COLO668 (cell line): Measurements from ENCODE around the gene ADGRB3.

Experiments
- DNase-seq: peaks from one replicate; lab custom pipeline; 2025; ENCODE audit not compliant: unreplicated experiment; lab: John Stamatoyannopoulos, UW

ADGRB3 gene

DNA sequence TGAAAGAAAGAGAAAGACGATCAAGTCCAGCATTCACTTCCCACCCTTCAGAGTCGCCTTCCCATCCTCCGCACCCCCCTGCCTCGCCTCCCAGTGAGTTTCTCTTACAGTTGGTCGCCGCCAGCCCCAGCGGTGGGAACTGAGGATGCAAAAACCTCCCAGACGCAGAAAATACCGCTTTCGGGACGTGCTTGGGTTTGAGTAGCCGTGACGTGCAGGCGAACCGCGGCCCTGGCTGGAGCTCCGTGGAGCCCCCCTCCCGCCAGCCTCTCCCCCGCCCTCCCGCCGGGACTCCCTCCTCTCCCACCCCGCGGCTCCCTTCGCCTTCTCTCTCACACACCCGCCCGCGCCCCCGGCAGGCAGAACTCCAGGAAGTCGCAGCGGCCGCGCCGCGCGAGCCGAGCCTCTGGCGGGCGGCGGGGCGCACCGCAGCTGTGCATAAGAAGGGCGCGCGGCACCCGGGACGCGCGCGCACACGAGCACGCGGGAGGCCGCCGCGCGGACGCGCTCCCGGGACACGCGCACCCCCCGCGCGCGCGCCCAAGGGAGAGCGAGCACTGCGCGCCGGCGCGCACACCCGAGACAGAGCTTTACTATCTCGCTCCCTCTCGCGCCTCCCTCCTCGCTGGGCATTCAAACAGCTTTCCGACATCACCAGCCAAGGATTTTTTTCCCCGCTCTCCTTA is at the start of gene ADGRB3:
Gene ADGRB3 (plus strand): TSS at position 557 of the 686 bp plus-strand sequence. CDS start 3,394 bp downstream, outside the sequence.
- peak; percentile 95 for DNase-seq

DNA sequence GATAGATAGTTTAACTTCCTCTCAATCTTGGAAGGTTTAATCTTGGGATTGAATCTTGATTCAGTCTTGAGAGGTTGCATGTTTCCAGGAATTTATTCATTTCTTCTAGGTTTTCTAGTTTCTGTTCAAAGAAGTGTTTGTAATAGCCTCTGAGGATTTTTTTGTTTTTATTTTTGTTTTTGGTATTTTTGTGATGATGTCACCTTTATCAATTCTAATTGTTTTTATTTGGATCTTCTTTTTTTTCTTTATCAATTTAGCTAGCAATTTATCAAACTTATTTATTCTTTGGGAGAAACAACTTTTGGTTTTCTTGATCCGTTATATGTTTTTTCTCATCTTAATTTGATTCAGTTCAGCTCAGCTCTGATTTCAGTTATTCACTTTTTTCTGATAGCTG is 41.5 kb upstream of the ADGRB3 start:
- no peak for DNase-seq

DNA sequence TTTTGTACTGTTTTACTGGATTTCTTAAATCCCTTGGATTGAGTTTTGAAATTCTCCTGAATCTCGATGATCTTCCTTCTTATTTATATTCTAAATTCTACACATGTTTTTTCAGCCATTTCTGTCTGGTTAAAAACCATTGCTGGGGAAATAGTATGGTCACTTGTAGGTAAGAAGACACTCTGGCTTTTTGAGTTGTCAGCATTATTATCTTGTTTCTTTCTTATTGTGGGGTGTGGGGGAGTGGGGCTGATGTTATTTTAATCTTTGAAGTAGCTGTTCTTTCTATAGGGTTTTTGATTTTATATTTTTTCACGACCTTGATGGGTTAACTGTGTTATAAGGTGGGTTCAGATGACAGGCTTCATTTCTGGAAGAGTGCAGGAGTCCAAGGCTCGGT is 37.4 kb upstream of the ADGRB3 start:
- DNase-seq: no peak

DNA sequence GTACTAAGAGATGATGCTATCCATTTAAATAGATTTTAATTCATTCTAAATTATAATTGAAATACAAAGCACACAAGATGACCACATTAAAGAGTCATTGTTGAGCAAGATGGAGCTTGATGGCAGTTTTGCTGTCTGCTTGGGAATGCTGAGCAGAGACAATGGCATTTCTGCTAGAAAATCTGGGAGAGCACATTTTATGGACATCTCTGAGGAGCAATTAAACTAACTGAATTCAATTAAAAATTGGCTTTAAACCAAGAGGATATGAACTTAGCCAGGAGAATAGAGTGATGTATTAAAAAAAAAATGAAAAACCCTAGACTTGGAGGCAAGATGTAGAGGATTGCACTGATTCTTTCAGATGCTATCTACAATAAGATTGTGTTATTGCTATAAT is 19.1 kb upstream of the ADGRB3 start:
- no peak for DNase-seq

DNA sequence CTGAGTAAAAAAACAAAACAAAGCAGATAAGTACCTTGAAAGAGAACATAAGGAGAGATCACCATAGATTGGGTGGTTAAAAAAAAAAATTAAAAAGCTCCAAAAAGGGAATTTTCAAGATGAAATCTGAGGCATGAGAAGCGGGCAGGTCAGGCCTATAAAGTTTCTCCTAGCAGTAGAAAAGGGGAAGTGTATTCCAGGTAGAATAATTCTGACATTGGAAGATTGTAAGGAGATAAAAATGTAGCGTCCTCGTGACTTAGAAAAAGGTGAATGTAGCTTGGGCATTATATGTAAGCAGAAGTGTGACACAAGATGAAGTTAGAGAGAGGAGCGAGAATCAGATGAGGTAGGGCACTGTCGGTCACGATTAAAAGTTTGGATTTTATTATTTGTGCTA is 9.1 kb upstream of the ADGRB3 start:
- DNase-seq: no peak

DNA sequence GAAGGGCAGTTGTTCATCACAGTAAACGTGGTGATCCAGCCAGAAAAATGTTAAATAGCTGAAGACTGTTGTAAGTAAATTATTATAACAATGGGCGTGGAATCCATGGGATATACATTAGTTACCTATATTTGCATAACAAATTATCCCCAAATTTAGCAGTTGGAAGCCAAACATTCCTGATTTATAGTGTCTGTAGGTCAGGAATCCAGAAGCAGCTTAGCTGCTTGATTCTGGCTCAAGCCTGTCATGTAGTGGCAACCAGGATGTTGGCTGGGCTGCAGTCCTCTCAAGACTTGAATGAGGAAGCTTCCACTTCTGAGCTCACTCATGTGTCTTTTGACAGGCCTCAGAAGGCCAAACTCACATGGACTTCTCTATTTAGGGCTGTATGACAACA is 6.9 kb upstream of the ADGRB3 start:
- DNase-seq: no peak

DNA sequence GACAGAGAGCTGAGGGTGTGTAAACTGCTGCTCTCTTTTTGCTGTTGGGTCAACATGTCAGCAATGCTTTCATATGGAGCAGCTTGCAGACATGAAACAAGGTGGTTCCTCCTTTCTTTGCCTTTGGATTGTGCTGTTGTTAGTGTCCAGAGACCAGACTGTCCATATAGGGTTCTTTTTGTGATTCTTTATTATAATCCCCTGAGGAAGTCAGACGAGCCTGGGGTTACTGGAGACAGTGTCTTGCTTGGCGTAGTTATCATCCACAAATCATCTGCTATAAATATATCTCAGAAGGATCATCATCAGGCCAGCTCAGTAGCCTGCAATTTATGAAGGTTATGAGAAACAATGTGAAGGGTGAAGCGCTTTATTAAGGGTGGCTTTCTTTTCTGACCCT is 2.3 kb upstream of the ADGRB3 start:
- DNase-seq: no peak

DNA sequence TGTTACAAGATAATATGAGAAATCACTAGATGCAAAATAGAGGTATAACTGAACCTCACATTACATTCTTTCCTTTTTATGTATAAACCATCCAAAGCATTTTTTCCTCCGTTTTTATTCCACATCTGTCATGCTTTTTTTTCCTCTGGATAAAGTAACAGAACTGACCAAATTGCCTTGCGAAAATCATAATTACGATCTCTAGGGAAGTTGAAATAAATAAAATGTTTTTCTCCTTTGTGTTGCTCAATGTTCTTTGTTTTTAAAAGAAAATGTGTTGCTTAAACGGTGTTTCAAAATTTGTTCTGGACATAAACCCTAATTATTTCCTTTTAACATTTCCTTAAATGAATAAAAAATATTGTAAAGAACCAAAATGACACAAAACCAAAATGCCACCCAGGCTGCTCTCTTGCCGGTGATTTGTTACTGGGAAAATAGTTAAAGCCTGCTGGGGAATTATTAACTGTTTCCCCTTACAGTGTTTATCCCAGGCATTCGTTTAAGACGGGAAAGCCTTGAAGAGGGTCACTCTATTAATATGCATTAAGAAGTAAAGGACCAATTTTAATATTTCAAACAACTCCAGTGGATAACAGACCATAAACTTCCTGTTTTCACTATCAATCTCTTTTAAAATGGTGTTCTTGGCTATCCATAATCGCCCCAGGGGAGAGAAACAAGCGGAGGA is 1.7 kb upstream of the ADGRB3 start:
- no peak for DNase-seq

DNA sequence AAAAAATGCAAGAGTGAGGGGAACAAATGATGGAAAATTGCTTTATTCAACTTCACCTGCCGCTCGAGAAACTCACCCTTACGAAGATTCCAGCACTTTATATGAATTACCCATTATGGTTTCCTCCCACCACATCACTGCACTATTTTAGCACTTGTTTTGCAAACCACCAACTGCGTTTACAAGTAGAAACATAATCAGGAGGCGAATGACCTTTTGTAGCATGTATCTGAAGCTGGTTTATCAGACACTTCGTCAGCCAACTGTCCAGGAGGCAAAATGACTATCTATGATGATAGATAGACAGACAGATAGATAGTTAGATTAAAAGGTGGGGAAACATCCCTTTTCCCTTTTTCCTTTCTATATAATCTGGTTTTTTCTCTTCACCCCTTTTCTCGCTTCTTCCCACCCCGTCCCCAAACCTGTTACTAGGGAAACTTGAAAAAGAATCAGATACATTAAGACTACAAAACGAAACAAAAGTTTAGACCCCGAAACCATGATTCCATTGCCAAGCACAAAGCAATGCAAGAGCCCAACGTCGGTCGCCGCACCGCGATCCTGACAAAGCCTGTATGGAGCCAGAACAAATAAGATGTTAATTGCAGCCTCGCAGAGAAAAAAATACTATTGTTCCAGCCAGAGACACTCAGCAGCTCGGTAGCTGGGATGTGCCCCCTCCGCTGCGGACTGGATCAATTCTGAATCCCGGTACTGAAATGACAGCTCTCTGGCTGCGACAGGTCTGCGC is 933 bp upstream of the ADGRB3 start:
- peak; percentile 50 for DNase-seq

DNA sequence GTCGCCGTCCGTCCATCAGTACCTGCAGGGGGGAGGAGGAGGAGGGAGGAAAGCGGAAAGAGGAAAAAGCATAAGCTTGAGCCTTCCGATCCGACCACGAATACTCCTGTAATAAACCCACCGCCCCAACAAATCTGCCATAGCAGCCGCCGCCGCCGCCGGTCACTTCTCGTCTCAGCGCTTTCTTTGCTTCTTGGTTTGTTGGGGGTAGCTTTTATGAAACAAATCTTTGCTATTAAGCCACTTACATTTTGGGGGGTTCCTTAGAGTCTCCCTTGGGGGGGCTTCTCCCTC is 277 bp downstream of the ADGRB3 start:
- DNase-seq: no peak

DNA sequence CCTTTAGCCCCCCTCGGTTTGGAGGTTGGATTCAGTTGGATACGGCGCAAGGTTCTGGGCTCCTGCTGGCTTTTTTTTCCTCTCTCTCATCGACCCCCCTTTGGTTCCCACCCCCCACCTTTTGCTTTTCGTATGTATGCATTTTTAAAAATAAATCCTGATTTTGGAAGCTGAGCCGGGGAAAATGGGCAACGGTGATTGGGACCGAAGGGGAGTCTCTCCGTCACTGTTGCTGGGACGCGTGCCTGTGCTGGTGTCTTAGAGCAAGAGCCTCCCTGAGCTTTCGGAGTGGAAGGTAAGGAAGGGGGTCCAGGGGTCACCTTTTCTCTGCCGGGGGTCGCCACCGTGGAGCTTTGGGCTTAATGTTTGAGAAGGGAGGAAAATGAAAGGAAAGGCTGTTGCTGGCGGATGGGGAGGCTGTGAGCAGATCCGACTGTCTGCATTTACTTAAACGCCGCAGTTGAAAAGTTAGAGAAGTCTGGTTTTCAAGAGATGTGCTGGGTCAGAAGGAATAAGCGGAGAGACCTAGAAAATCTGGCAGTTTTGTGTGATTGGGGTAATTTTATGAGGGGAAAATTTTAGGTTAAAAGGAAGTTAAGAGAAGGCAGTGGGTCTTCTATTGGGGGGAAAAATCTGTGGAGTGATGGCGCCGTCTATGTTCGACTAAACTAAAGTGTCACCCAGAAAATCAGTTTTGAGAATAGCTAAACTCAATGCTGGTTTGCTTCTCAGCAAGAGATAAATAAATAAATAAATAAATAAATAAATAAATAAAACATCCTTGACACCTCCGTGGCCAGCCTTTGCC is 828 bp downstream of the ADGRB3 start:
- peak; percentile 13 for DNase-seq

DNA sequence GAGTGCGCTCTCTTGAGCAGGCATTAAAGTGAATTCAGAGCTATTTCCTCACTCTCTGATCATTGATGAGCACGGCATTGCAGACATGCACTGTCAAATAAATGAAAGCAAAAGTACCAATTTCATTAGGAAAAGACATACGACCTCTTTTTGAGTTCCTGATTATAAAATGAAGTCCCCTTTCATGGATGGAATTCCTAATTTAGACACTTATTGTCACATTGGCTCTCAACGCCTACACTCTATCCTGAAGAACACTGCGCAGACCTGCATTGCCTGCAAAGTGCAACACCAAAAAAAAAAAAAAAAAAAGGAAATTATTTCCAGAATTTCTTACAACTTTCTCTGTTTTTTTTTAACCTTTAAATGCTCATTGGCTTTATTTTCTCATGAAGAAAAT is 1.6 kb downstream of the ADGRB3 start:
- DNase-seq: no peak

DNA sequence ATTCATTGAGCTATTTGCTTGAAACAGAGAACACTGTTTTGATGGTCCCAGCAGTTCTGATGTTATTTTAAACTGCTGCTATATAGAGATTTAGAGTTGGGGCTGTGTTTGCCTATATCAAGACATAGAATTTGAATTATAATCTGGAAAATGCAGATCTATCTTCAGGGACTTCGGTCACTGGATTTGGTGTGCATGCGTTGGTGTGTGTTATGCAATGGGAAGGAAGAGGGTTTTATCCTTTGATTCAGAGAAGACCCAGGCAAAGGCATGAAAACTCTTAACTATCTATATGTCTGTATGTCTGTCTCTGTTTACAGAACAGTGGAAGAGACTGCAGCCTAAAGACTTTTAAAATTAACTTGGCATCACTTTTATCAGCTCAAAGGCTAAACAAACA is 2.0 kb downstream of the ADGRB3 start:
- DNase-seq: no peak

DNA sequence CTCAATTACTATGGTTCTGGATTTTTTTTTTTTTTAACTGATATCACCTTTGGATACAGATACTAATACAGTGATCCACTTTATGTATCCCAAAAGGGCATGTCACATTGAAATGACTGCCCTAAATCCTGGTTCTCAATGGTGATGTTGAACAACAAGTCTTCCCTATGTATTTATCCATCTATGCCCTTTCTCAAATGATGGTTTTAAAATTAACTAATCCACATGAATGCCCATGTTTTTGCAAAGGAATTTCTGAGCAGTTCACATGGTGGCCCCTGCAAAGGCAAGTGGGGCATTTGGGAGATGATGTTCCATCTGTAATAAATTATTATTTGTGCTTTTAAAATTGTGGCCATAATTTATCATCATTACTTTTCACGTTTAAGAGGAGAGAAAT is 2.7 kb downstream of the ADGRB3 start:
- no peak for DNase-seq

DNA sequence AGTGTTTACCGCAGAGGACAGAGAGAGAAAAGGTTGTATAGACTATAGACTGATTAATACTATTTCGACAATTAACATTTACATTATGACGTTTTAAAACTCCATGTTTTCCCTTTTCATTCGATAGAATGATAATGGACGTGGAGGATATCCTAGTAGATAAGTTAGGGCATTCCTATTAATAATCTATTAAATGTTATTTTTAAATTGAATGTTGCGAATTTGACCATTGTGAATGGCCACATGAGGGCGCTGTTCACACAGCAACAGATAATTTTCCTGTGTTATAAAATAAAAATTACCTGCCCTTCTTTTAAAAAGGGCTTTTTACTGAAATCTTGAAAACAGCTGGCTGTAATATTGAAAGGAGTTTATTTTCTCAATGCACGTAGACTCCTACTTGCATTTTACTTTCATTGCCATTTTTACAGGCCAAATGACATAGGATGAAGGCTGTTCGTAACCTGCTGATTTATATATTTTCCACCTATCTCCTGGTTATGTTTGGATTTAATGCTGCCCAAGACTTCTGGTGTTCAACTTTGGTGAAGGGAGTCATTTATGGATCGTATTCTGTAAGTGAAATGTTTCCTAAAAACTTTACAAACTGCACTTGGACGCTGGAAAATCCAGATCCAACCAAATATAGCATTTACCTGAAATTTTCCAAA is 3.3 kb downstream of the ADGRB3 start:
- DNase-seq: peak; percentile 33

DNA sequence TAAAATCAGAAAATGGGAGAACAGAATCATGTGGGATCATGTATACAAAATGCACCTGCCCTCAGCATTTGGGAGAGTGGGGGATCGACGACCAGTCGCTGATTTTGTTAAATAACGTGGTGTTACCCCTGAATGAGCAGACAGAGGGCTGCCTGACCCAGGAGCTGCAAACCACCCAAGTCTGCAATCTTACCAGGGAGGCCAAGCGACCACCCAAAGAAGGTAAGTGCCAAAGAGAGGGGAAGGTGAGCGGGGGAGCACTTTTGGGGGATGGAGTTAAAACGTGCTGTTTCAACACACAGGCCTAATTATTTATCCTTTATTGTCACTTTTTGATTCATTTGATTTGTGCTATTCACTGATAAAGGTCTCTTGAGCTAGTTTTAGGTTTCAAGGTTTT is 4.1 kb downstream of the ADGRB3 start:
- DNase-seq: no peak

DNA sequence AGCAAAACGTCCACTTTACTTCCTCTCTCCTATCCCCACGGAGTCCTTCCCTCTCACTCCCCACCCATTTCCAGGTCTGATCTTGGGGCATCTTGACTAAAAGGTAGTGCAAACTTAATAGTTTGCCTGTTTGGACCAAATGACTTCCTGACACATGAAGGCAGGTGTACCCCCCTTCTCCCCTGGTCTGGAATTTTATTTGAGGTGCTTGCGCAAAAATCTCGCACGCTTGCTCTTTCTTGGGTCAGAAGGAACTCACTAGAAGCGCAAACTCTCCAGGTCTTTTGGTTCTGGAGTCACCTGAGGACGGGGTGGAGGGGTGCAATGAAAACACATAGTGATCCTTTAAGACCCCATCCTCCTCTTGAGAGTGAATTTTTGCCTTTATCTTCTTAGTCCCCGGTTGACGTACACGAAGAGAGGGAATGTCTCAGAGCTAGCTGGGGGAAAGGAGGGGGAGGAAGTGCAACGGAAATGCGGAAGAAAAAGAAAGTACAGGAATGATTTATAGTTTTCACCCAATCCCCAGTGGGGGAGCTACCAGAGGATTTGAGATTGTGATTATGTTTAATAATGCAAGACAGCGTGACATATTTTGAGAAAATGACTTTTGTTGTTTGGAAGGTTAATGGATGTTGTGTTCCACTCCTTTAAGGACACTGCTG is 4.9 kb downstream of the ADGRB3 start:
- DNase-seq: no peak

DNA sequence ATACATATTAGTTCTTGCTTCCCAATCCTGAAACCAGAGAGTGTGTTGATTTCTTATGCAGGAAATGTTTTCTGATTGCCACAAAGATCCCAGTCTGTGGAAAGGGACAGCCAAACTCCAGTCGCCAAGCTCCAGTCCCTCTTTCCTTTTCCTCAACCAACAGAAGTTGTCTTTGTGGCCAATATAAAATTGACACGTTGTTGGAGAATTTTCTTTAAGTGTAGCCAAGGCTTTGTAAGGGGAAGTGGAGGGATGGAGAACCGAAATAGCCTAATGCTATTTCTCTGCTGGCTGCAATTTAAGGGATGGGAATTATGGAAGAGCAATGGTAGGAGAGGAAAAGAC is 5.4 kb downstream of the ADGRB3 start:
- no peak for DNase-seq

DNA sequence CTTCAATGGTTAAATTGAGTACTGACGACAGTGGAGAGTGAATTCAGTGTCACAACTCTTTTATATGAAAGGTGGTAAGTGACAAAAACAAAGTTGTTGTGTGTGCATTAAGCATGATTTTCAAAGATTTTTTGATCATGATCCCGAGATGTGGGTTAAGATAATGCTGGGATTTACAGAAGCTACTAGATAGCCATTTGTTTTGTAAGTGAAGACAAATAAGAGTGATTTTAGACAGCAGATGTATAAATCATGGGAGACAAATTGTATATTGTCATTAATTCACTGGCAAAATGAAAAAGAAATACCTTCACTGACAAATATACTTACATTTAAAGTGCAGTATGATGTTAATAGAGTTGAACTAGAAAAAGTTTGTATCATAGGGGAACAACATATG is 6.1 kb downstream of the ADGRB3 start:
- no peak for DNase-seq

DNA sequence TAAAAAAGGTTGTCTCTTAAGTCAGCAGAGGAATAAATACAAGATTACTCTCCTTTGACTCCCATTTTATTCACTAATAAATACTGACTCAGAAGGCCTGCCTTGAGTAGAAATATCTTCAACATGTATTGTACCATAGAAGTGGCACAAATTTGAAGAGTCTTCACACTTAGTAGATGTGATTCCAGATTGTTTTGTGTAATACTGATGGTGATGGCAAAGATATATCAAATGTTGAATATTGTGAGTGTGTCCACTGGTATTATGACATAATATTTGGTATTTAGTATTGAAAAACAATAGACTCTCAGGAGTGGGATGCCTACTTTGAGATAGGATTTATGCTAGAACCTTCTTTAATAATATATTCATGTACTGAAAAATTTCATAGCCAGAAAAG is 7.0 kb downstream of the ADGRB3 start:
- DNase-seq: no peak

DNA sequence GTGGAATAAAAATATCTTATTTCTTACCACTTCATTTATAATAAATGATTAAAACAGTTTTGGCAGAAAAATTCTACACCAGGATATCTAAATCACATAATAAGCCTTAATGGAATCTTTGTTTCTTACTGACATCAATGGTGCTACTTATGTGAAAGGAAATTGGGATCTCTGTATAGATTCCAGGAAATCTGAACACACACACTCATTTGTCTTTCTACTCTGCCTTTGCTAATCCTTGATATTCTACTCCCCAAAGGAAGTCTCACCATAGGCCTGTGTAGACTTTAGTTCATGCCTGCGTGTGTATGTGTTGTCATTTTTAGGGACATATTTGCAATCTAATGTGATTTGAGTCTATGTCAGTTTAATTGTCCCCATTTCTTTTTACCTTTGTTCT is 7.9 kb downstream of the ADGRB3 start:
- no peak for DNase-seq
